GM23248 (cell line): Measurements from ENCODE around the gene IQSEC3.

Source experiments
- EZH2 ChIP-seq: fragments of 200-600 bp; sonication (generic); IDR thresholded peaks from 2 replicates; pipeline ENCODE4 v1.6.1; 2018; ENCODE audit warnings: antibody characterized with exemption, mild to moderate bottlenecking; ENCODE audit not compliant: insufficient read depth, poor library complexity, severe bottlenecking
- EZH2phosphoT487 ChIP-seq: fragments of 200-600 bp; sonication (generic); IDR thresholded peaks from 2 replicates; pipeline ENCODE4 v1.6.1; 2018; ENCODE audit warnings: antibody characterized with exemption, moderate library complexity, mild to moderate bottlenecking, low read depth; ENCODE audit not compliant: insufficient read depth

- TF ChIP-seq EZH2 (no peak), EZH2phosphoT487 (no peak)
These were observed 36.8 kb downstream of the IQSEC3 start for GRCh38 chr12:103169-103981.
